ENCODE data around the gene CLDN15.
"Not testable (repeated sequence)": the region's sequence is repeated elsewhere in the genome, so short reads cannot be mapped to it uniquely, and the experiment has no call there.

The CLDN15 gene

GRCh38 chr7:101237206-101238067 is at the start of gene CLDN15:
CLDN15 (minus strand) TSS chr7:101237802; CDS start chr7:101237581, 221 bp downstream.
- no peak for FAIRE-seq

GRCh38 chr7:101287032-101287431 is 49.4 kb upstream of the CLDN15 start:
- FAIRE-seq, result no peak

DNA sequence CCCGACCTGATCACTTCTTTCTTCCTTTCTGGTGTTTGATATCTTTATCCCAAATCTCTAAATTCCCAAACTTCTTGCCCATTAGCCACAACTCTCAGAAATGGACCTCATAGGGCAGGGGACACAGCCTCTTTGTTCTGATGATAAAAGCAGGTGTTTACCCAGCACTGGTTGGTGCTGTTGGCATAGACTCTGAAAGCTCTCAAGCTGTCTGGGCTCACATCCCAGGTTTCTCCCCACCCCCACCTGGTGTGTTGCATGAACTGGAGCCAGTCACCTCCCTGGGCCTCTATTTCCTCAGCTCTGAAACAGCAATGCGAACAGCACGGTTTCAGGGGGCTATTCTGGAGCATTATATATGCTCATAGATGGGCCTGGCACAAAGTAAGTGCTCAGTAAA is 48.3 kb upstream of the CLDN15 start:
- FAIRE-seq, result not testable (repeated sequence)

DNA sequence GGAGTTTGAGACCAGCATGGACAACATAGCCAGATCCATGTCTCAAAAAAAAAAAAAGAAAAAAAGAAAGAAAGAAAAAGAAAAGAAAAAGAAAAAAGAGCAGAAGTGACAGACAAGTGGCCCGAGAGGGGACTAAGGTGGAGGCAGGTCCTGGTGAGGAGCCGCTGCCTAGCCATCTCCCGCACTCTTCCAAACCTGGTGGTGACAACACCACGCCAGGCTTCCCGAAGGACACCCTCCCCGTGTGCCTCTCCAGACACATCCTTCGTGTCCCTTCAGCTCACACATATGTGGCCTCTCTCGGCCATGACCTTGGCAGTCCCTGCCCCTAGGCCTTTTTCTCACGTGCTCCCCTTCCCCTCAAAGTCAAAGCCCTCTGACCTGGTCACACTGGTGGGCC is 47.6 kb upstream of the CLDN15 start:
- no peak for FAIRE-seq

DNA sequence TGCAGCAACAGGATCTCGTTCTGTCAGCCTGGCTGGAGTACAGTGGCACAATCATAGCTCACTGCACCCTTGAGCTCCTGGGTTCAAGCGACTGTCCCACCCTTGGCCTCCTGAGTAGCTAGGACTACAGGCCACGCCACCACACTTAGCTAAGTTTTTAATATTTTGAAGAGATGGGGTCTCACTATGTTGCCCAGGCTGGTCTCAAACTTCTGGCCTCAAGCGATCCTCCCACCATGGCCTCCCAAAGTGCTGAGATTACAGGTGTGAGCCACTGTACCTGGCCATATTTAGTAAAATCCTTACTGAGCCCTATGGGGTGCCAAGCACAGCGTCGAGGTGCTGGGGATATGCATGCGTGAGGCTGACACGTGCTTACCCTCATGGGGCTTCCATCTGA is 43.3 kb upstream of the CLDN15 start:
- FAIRE-seq, result not testable (repeated sequence)

GRCh38 chr7:101278461-101279292 is 41.1 kb upstream of the CLDN15 start:
- no peak for FAIRE-seq

DNA sequence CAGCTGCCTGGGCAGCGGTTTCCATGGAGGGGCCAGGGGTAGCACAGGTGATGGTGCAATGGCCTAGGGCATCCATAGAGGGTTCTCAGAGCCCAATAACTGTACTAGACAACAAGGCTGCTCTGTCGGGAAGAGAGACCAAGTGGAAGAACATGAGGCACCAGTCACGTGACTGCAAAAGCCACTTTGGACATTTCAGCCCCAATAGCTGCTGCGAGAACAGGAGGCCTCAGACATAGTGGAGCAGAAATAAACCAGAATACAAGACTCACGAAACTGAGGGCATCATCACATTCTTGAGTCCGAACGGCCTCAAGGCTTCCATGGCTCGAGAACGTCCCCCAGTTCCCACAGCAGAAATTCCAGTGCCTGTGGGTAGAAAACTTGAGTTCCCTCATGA is 39.6 kb upstream of the CLDN15 start:
- FAIRE-seq, result no peak

DNA sequence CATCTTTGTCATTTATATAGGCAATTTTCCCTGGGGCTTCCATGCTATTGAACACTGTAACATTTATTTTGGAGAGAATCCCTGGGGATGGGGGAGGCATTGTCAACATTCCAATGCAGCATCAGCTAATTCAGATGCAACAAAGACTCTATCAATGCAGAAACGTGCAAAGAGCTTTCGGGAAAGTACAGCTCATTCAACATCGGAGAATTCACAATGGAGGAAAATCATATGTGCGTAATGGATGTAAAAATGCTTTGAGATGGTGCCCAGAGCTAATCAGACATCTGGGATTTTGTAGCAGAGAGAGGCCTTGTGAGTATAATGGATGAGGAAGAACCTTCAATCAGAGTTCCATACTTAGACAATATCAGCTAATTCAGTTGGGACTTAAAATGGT is 35.6 kb upstream of the CLDN15 start:
- FAIRE-seq, result no peak

GRCh38 chr7:101271021-101271420 is 33.4 kb upstream of the CLDN15 start:
- no peak for FAIRE-seq

DNA sequence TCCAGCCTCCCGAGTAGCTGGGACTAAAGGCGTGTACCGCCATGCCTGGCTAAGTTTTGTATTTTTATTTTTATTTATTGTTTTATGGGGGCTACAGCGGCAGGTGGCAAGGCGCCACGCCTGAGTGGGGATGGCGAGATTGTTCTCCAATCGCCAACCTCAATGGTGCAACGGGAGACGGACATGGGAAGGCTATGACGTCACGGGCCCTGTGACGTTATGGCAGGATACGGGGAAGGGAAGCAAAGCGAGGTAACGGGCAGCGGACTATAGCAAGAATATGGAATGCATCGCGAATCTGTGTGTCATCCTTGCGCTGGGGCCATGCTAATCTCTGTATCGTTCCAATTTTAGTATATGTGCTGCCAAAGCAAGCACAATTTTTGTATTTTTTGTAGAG is 32.1 kb upstream of the CLDN15 start:
- no peak for FAIRE-seq

DNA sequence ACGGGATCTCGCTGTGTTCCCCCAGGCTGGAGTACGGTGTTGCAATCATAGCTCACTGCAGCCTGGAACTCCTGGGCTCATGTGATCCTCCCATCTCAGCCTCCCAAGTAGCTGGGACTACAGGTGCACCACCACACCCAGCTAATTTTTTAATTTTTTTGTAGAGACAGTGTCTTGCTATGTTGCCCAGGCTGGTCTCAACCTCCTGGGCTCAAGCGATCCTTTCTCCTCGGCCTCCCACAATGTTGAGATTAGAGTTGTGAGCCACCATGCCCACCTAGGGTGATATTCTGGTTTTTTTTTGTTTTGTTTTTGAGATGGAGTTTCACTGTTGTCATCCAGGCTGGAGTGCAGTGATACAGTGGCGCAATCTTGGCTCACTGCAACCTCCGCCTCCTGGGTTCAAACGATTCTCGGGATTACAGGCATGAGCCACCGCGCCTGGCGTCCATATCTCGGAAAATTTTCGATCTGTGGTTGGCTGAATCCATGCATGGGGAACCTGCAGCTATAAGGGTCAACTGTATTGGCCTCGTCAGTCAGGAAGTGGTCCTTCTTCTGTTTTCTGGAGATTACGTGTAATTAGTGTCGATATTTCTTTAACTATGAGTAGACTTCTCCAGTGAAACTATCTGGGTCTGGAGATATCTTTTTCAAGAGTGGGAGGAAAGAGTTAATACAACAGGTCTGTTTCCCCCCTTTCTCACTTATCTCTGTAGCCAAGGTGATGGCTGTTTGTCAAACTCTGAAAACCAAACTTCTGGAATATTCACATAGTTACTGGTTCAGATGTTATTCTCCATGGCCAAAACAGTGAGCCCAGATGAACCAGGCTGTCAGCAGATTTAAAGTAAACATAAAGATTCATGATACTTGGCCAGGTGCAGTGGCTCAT is 28.3 kb upstream of the CLDN15 start:
- no peak for FAIRE-seq

DNA sequence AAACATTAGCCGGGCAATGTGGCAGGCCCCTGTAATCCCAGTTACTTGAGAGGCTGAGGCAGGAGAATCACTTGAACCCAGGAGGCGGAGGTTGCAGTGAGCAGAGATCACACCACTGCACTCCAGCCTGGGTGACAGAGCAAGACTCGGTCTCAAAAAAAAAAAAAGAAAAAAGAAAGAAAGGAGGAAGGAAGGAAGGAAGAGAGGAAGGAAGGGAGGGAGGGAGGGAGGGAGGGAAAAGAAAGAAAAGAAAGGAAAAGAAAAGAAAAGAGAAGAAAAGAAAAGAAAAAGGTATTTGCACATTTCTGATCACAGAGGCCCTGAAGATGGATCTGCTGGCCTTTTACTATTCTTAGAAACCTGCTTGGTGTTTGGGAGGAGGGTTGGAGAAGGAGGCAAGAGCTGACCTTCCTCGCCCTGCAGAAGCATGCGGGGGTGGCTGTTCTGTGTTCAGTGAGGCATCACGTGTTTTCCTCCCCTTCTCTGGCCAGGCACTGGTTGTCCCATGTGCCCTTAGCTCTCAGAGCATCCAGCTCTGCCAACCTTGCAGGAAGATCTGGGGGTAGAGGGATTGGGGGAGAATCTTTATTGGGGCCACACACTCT is 26.6 kb upstream of the CLDN15 start:
- FAIRE-seq, result not testable (repeated sequence)

- no peak for FAIRE-seq
Measured at GRCh38 chr7:101258243-101258731, 20.7 kb upstream of the CLDN15 start.

GRCh38 chr7:101255796-101256195 is 18.2 kb upstream of the CLDN15 start:
- no peak for FAIRE-seq

DNA sequence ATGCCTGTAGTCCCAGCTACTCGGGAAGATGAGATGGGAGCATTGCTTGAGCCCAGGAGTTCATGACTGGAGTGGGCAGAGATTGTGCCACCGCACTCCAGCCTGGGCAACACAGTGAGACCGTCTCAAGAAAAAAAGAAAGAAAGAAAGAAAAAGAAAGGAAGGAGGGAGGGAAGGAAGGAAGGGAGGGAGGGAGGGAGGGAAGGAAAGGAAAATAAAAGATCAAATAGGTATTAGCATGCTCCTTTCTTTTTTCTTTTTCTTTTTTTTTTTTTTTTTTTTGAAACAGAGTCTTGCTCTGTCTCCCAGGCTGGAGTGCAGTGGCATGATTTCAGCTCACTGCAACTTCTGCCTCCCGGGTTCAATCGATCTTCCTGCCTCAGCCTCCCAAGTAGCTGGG is 15.6 kb upstream of the CLDN15 start:
- not testable (repeated sequence) for FAIRE-seq

- FAIRE-seq, result peak; percentile 98
Measured at GRCh38 chr7:101251871-101252659, 14.5 kb upstream of the CLDN15 start.

DNA sequence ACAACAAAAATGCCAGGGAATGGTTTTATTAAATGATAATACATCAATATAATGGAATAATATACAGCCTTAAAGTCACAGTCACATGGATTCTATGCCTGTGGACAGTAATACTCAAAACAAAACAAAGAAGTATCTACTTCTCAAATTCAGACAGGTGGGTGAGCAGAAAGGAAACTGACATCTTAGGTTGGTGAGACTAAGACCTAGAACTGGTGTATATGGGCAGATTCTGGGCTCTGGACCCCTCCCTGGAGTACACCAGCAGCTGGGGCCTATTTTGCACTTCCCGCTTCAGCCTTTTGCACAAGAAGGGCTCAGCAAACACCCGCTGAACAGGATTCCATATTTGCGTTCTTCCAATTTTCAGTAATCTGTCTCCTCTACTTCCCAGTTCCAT is 12.7 kb upstream of the CLDN15 start:
- FAIRE-seq, result no peak

GRCh38 chr7:101248276-101248675 is 10.7 kb upstream of the CLDN15 start:
- no peak for FAIRE-seq

GRCh38 chr7:101245147-101245668 is 7.6 kb upstream of the CLDN15 start:
- FAIRE-seq, result no peak

- FAIRE-seq, result peak; percentile 50
Measured at GRCh38 chr7:101244375-101245146, 7.0 kb upstream of the CLDN15 start, which contains the start of gene FIS1. FIS1 (minus strand) TSS chr7:101245081; CDS start chr7:101245004, 77 bp downstream.

Measured in G401.6 (cell line).